HepG2 (cell line): ENCODE data around the gene FCHO2.

Source experiments
- MEIS2 ChIP-seq: sonication (generic); formaldehyde crosslinking; IDR thresholded peaks from 2 replicates; pipeline ENCODE4 v1.9.0; 2021; ENCODE audit warnings: mild to moderate bottlenecking, missing genetic modification reagents
- NFYB ChIP-seq: sonication (generic); formaldehyde crosslinking; IDR thresholded peaks from 2 replicates; pipeline ENCODE4 v1.4.0; 2020; ENCODE audit warnings: missing genetic modification reagents
- NR2F1 ChIP-seq, 2 experiments: fragments of 450-650 bp in 1 of 2; formaldehyde crosslinking in 1 of 2; IDR thresholded peaks; 2 replicates each; pipeline versions ENCODE4 v1.5.0 to v1.6.1; 2016 to 2020; ENCODE audit warnings: mild to moderate bottlenecking in 1 of 2, missing compliant biosample characterization in 1 of 2, missing genetic modification reagents in 1 of 2, moderate library complexity in 1 of 2
- POLR2A ChIP-seq, 2 experiments: IDR thresholded peaks; 2 replicates each; pipeline ENCODE4 v1.6.1; 2011; ENCODE audit warnings: low read depth in 2 of 2, low read length in 2 of 2, mild to moderate bottlenecking in 1 of 2, moderate library complexity in 1 of 2; ENCODE audit not compliant: insufficient read depth in 1 of 2
- POLR2AphosphoS5 ChIP-seq: IDR thresholded peaks from 2 replicates; pipeline ENCODE4 v1.6.1; 2012; ENCODE audit warnings: low read depth, low read length
- SNRNP70 ChIP-seq: fragments of 200-400 bp; formaldehyde crosslinking; IDR thresholded peaks from 2 replicates; pipeline ENCODE4 v1.6.1; 2017; ENCODE audit warnings: mild to moderate bottlenecking, low read depth, low read length, moderate library complexity
- ZBTB1 ChIP-seq: sonication (generic); formaldehyde crosslinking; IDR thresholded peaks from 2 replicates; pipeline ENCODE4 v1.4.0; 2020; ENCODE audit warnings: missing genetic modification reagents, borderline replicate concordance
- ZFP82 ChIP-seq: sonication (generic); formaldehyde crosslinking; IDR thresholded peaks from 2 replicates; pipeline ENCODE4 v1.5.1; 2020; ENCODE audit warnings: mild to moderate bottlenecking, missing genetic modification reagents, borderline replicate concordance
- ZNF44 ChIP-seq: sonication (generic); formaldehyde crosslinking; IDR thresholded peaks from 2 replicates; pipeline ENCODE4 v1.5.1; 2020; ENCODE audit warnings: mild to moderate bottlenecking, missing genetic modification reagents
- ZNF547 ChIP-seq: sonication (generic); formaldehyde crosslinking; IDR thresholded peaks from 2 replicates; pipeline ENCODE4 v1.5.1; 2020; ENCODE audit warnings: mild to moderate bottlenecking, missing genetic modification reagents
- ZNF713 ChIP-seq: sonication (generic); formaldehyde crosslinking; IDR thresholded peaks from 2 replicates; pipeline ENCODE4 v1.4.0; 2020; ENCODE audit warnings: mild to moderate bottlenecking, missing genetic modification reagents
- TF ChIP-seq, protein P1 (sequence below): sonication (generic); formaldehyde crosslinking; IDR thresholded peaks from 2 replicates; pipeline ENCODE4 v1.5.0; 2020; ENCODE audit warnings: mild to moderate bottlenecking, missing genetic modification reagents, moderate library complexity

DNA sequence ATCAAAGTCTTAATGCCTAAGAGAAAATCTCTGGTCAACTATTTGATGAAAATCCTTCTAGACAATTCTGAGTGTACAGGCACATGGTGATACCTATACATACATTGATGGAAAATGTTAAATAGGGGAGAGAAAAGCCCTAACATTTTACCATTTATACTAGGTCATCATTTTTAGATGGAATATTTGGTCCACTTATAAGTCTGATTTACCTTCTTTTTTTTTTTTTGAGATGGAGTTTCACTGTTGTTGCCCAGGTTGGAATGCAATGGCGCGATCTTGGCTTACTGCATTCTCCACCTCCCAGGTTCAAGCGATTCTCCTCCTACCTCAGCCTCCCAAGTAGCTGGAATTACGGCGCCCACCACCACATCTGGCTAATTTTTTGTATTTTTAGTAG lies 81.7 kb downstream of the FCHO2 start:
- TF ChIP-seq MEIS2 (CRISPR knock-in tag), result no peak
- TF ChIP-seq ZNF713, result no peak
- no peak for TF ChIP-seq ZBTB1 (CRISPR knock-in tag)
- TF ChIP-seq ZNF547 (CRISPR knock-in tag), result no peak
- TF ChIP-seq POLR2AphosphoS5, result no peak
- no peak for TF ChIP-seq NR2F1 (CRISPR knock-in tag; IDR thresholded peaks at IDR 0.05)
- no peak for TF ChIP-seq ZNF44 (CRISPR knock-in tag)
- TF ChIP-seq ZFP82 (CRISPR knock-in tag), result no peak
- TF ChIP-seq SNRNP70, result no peak
- TF ChIP-seq NFYB, result no peak
- TF ChIP-seq, protein P1, sequence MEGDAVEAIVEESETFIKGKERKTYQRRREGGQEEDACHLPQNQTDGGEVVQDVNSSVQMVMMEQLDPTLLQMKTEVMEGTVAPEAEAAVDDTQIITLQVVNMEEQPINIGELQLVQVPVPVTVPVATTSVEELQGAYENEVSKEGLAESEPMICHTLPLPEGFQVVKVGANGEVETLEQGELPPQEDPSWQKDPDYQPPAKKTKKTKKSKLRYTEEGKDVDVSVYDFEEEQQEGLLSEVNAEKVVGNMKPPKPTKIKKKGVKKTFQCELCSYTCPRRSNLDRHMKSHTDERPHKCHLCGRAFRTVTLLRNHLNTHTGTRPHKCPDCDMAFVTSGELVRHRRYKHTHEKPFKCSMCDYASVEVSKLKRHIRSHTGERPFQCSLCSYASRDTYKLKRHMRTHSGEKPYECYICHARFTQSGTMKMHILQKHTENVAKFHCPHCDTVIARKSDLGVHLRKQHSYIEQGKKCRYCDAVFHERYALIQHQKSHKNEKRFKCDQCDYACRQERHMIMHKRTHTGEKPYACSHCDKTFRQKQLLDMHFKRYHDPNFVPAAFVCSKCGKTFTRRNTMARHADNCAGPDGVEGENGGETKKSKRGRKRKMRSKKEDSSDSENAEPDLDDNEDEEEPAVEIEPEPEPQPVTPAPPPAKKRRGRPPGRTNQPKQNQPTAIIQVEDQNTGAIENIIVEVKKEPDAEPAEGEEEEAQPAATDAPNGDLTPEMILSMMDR, result no peak
- no peak for TF ChIP-seq POLR2A (IDR thresholded peaks at IDR 0.05; ENCODE audit: insufficient read depth in 1 of 2, low read depth in 2 of 2, low read length in 2 of 2)
